RWPE1 (cell line): ENCODE results near the gene STAMBP.
"Not testable (repeated sequence)": the region's sequence is repeated elsewhere in the genome, so short reads cannot be mapped to it uniquely, and the experiment has no call there.

Experiments
- CTCF ChIA-PET: fragments of 350-600 bp; sonication (Branson Sonifier 250); formaldehyde crosslinking; extraction: SDS; loops from one replicate; lab custom pipeline; 2021; lab: Yijun Ruan, JAX
- POLR2A ChIA-PET: fragments of 400-600 bp; formaldehyde crosslinking; extraction: SDS; loops from one replicate; lab custom pipeline; 2020; ENCODE audit warnings: antibody characterized with exemption; ENCODE audit not compliant: low non-redundant PET; lab: Yijun Ruan, JAX
- DNase-seq: peaks from one replicate; pipeline ENCODE4 v3.0.0; 2012; ENCODE audit warnings: low spot score
- H3K27ac ChIP-seq: fragments of 450-650 bp; 2 replicates; pipeline ENCODE4 v1.5.1; 2017
- TF ChIP-seq, protein P1 (sequence below): fragments of 450-650 bp; conservative IDR thresholded peaks from 2 replicates; pipeline ENCODE4 v1.5.1; 2017; ENCODE audit warnings: low read depth, mild to moderate bottlenecking

The STAMBP gene

DNA sequence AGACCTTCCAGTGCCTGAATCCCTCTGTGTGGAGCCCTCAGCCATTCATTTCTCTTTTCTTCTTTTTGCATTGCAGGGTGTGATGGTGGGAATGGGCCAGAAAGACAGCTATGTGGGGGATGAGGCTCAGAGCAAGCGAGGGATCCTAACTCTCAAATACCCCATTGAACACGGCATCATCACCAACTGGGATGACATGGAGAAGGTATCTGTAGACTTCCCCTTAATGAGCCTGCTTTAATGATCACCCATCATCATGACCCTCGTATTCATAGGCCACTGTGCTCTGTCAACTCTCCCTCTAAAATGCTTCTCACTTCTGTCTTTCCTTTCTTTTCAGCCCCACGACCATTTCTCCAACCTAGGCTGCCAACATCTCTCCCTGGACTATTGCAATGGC is 73.5 kb downstream of the STAMBP start:
- DNase-seq = no peak
- H3K27ac ChIP-seq = no peak overlapping the region
- ChIA-PET POLR2A (no interaction called here), CTCF (interaction anchor here (1.7 kb wide), 1 partner anchor 8 kb away, joined by 4 read pairs; no protein-coding TSS in a partner anchor)
- TF ChIP-seq, protein P1, sequence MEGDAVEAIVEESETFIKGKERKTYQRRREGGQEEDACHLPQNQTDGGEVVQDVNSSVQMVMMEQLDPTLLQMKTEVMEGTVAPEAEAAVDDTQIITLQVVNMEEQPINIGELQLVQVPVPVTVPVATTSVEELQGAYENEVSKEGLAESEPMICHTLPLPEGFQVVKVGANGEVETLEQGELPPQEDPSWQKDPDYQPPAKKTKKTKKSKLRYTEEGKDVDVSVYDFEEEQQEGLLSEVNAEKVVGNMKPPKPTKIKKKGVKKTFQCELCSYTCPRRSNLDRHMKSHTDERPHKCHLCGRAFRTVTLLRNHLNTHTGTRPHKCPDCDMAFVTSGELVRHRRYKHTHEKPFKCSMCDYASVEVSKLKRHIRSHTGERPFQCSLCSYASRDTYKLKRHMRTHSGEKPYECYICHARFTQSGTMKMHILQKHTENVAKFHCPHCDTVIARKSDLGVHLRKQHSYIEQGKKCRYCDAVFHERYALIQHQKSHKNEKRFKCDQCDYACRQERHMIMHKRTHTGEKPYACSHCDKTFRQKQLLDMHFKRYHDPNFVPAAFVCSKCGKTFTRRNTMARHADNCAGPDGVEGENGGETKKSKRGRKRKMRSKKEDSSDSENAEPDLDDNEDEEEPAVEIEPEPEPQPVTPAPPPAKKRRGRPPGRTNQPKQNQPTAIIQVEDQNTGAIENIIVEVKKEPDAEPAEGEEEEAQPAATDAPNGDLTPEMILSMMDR = no peak

DNA sequence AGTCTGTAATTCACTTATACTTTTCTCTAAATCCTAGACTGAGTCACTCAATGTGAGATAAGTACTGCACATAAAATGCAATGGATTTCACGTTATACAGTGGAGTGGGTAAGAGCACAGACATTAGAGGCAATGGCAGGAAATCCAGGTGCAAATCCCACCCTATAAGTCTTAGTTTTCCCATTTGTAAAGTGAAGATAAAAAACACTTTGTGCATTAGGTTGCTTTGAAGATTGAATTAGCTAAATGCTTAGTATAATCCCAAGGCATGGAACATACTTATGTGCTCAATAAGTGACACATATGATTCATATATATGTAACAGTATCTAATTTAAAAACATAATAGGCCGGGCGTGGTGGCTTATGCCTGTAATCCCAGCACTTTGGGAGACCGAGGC is 74.6 kb downstream of the STAMBP start:
- TF ChIP-seq, protein P1 = no peak
- CTCF ChIA-PET = interaction anchor here (1.7 kb wide), 1 partner anchor 9 kb away, joined by 4 read pairs; no protein-coding TSS in a partner anchor
- POLR2A ChIA-PET = no interaction called here
- DNase-seq = no peak
- no peak overlapping the region for H3K27ac ChIP-seq

GRCh38 chr2:73903949-73904613 is 75.3 kb downstream of the STAMBP start:
- H3K27ac ChIP-seq, POLR2A ChIA-PET, DNase-seq, CTCF ChIA-PET: not testable (repeated sequence)

DNA sequence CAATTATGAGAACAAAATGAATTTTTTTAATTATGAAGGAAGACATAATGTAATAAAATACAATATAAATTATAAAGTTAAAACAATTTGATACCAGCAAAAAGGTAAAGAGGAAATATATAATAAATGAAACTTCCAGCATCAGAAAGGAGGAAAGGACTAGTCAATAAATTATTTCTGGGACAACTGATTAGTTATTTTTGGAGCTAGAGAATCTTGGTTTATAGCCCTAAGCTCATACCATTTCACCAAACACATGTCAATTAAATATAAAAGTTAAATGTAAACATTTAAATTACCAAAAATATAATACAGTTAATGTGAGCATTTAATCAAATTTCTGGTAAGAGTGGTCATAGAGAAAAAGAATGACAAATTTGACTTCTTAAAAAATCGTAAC is 76.2 kb downstream of the STAMBP start:
- CTCF ChIA-PET = no interaction called here
- POLR2A ChIA-PET = no interaction called here
- no peak overlapping the region for H3K27ac ChIP-seq
- TF ChIP-seq, protein P1 = no peak
- DNase-seq = no peak

- no peak overlapping the region for H3K27ac ChIP-seq
- ChIA-PET POLR2A (no interaction called here), CTCF (no interaction called here)
- TF ChIP-seq, protein P1 = no peak
- no peak for DNase-seq
Measured at GRCh38 chr2:73906847-73907505, 78.2 kb downstream of the STAMBP start.

DNA sequence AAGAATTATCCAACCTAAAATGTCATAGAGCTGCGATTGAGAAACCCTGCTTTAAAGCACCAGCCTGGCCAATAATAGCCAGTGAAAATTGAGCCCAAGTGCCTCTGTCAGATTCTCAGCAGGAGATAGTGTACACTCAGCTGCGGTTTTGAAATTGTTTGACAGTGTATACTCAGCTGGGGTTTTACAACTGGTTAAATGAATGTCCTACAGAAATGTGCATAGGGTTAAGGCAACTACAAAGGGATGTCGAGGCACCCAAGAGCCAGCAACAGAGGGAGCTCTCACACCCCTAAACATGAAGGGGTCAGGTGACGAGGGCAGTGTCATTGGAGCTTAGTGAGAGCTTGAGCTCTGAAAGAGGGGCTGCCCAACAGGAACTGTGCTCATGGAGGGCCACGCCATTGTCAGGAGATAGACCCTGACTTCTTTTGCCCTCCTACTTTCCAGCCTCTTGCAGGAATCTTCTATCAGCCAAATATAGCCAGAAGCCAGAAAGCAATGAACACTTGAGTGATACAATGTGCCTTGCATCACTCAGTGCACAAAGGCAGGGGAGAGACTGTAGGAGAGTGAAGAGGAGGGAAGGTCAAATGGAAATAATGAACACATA is 79.2 kb downstream of the STAMBP start:
- DNase-seq = no peak
- TF ChIP-seq, protein P1 = no peak
- H3K27ac ChIP-seq = no peak overlapping the region
- CTCF ChIA-PET = interaction anchor here (0.6 kb wide), 1 partner anchor 716 kb away, joined by 4 read pairs; no protein-coding TSS in a partner anchor
- POLR2A ChIA-PET = no interaction called here
